GM15510 (cell line): ENCODE data around the gene PPP1R3G.

Experiments used
- POLR2A ChIP-seq: IDR thresholded peaks from 3 replicates; pipeline ENCODE4 v1.6.1; 2011; ENCODE audit warnings: borderline replicate concordance; ENCODE audit not compliant: insufficient read length; ENCODE audit errors: extremely low read depth

The PPP1R3G gene

GRCh38 chr6:5084781-5085647, at the start of gene PPP1R3G:
TSS of gene PPP1R3G (plus strand) at chr6:5085341. CDS start at chr6:5085486, 145 bp downstream.
- no peak for TF ChIP-seq POLR2A

DNA sequence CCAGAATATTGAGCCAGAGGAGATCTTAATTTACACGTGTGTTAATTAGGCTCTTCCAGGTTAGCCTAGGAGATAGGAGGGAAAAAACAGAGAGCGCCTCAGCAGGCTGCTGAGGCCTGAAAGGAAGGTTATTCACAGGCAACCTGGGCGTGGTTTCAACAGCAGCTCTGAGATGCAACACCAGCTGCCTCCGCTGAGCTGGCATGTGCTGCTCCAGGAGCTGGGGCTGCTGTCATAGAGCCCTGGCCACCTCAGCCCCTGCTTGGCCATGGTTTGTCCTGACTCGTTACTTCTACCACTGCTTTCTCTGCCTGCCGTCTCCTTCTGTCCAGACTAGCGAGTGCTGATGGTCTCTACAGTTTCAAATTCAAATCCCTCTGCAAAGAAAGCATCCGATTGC, 48.9 kb upstream of the PPP1R3G start:
- no peak for TF ChIP-seq POLR2A

GRCh38 chr6:5041955-5042354, 43.2 kb upstream of the PPP1R3G start:
- no peak for TF ChIP-seq POLR2A

GRCh38 chr6:5042436-5042835, 42.7 kb upstream of the PPP1R3G start:
- no peak for TF ChIP-seq POLR2A

GRCh38 chr6:5044866-5045265, 40.3 kb upstream of the PPP1R3G start:
- TF ChIP-seq POLR2A: no peak

DNA sequence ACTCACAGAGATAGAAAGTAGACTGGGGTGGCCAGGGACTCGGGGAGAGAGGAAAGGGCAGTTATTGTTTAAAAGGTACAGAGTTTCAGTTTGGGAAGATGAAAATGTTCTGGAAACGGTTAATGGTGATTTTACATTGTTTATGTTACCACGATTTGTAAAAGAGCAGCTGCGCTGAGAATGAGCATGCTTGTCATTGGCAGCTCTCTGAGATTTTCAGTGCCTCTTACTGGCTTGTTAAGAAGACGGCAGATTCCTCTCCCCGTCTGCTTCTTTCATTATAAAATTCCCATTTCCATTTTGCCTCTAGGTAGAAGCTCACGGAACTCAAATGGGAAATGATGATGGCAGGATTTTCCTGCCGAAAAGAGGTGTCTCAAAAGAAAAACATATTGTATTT, 39.7 kb upstream of the PPP1R3G start:
- no peak for TF ChIP-seq POLR2A

DNA sequence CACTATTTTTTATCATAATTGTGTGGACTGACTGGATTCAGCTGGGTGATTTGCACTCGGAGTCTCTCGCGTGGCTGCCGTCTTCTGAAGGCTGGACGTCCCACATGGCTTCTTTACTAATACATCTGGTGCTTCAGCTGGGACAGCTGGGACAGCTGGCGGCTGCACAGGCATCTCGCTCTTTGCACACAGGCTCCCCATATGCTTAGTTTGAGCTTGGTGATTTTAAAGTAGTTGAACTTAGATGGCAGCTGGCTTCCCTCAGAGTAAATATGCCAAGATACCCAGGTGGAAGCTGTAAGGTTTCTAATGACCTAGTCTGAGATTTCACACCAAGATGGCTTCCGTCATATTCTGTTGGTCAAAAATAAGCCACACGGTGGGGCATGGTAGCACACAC, 38.7 kb upstream of the PPP1R3G start:
- TF ChIP-seq POLR2A: no peak

DNA sequence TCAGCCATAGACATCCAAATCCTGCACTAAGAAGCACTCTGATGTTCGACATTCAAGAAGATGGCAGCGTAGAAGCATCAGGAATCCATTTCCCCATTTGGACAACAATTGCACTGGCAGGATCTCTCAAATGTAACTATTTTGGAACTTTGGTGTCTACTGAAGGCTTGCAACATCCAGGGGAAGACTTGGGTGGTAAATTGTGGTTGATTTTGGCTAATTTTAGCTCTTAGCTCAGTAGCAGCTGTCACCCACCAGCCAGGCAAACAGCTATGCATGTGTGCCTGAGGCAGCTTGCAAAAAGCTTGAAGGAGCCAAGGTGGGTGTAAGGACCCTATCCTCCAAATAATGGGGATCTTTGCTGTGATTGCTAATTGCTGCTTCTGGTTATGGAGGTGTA, 35.1 kb upstream of the PPP1R3G start:
- no peak for TF ChIP-seq POLR2A

- TF ChIP-seq POLR2A: no peak
Observed at GRCh38 chr6:5051394-5051793, 33.7 kb upstream of the PPP1R3G start.

- TF ChIP-seq POLR2A: no peak
Observed at GRCh38 chr6:5053038-5053437, 32.1 kb upstream of the PPP1R3G start.

- TF ChIP-seq POLR2A: no peak
Observed at GRCh38 chr6:5053864-5054244, 31.3 kb upstream of the PPP1R3G start.

DNA sequence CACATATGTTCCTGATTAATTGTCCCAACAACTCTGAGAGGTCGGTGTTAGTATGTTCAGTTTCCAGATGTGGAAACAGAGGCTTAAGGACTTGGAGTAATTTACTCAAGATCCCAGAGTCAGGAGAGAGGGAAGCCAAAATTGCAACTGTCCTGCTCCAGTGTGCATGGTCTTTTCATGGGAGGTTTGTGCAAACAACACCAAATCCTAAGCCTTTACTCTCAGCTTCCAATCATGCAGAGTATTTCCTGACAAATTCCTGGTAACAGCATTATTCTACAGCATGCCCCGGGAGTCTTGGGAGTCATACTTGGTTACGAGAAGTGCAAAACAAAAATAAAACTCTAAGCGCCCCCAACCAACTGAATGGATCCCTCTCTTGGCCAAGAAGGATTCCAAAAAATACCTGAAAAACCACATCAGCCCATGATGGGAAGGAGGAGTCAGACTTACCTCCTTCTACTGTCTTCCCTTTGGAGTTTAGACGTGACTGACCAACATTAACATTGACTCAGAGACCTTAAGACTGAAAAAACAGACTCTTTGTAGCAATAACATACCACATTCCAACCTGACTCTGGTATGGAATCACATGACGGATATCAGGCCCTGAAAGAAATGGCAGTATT, 30.8 kb upstream of the PPP1R3G start:
- TF ChIP-seq POLR2A: no peak

GRCh38 chr6:5055118-5055517, 30.0 kb upstream of the PPP1R3G start:
- no peak for TF ChIP-seq POLR2A

- TF ChIP-seq POLR2A: no peak
Observed at GRCh38 chr6:5058254-5058653, 26.9 kb upstream of the PPP1R3G start.

DNA sequence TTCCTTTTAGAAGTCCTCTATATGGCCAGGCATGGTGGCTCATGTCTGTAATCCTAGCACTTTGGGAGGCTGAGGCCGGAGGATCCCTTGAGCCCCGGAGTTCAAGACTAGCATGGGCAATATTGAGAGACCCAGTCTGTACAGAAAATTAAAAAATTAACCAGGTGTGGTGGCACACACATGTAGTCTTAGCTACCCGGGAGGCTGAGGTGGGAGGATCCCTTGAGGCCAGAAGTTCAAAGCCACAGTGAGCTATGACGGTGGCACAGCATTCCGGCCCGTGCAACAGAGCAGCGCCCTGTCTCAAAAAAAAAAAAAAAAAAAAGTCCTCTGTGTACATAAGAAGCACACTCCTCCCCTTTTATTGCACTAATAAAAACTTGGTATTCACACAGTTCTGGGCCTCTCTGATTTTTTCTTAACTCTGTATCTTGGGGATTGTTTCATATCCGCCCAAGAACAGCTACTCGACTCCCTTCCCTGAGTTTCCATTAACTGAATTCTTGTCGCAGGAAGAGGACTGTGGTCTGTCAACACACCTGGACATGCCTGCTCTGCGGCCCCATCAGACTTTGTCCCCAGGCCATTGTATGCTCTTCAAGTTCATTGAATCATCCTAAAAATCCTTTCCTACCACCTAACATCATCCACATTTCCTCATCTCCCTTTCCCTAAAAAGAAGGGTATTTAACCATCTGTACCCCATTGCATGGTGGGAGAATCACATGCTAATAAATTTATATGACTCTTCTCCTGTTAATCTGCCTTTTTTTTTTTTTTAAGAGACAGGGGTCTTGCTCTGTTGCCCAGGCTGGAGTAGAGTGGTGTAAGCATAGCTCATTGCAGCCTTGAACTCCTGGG, 25.9 kb upstream of the PPP1R3G start:
- TF ChIP-seq POLR2A: no peak
